Activated CD8-positive, alpha-beta T cell treated with anti-CD3 and anti-CD28 coated beads for 36 hours (primary cell): ENCODE data around the gene AIFM3. TPM values are rescaled to one million over a fixed set of nuclear protein-coding genes. Genes with fewer than 3 reads are reported as not detected.

ENCODE experiments used
- ATAC-seq: fragments of 200-7000 bp; cut with Tn5 transposase; one replicate; pipeline ENCODE4 v1.10.0; 2021; ENCODE audit warnings: mild to moderate bottlenecking, moderate library complexity
- CTCF ChIA-PET: fragments of 350-600 bp; sonication (Branson Sonifier 250); formaldehyde crosslinking; loops from one replicate; lab custom pipeline; 2021; ENCODE audit warnings: antibody characterized with exemption; lab: Charles Lee
- POLR2A ChIA-PET: fragments of 350-600 bp; sonication (Branson Sonifier 250); formaldehyde crosslinking; loops from one replicate; lab custom pipeline; 2021; ENCODE audit warnings: antibody characterized with exemption; lab: Charles Lee
- DNase-seq: peaks from one replicate; pipeline ENCODE4 v3.0.0-alpha.2; 2020
- H3K27ac Mint-ChIP-seq: one replicate; pipeline ENCODE4 v1.8.0; 2021; ENCODE audit warnings: mild to moderate bottlenecking, mixed read lengths
- H3K27me3 Mint-ChIP-seq: one replicate; pipeline ENCODE4 v1.8.0; 2021; ENCODE audit warnings: mixed read lengths
- H3K36me3 Mint-ChIP-seq: one replicate; pipeline ENCODE4 v1.8.0; 2021; ENCODE audit warnings: low read depth, mixed read lengths
- H3K4me1 Mint-ChIP-seq: one replicate; pipeline ENCODE4 v1.8.0; 2021; ENCODE audit warnings: low read depth, mixed read lengths
- H3K4me3 Mint-ChIP-seq: one replicate; pipeline ENCODE4 v1.8.0; 2021; ENCODE audit warnings: mild to moderate bottlenecking, moderate library complexity, mixed read lengths
- H3K9me3 Mint-ChIP-seq: one replicate; pipeline ENCODE4 v1.8.0; 2021; ENCODE audit warnings: mixed read lengths
- intact Hi-C: fragments of 100-400 bp; cut with micrococcal nuclease; formaldehyde crosslinking; loops from one replicate; pipeline ENCODE4 v1.10.0; 2022
- total RNA-seq, 2 experiments: library from RNA; stranded (reverse); gene quantifications; one replicate each; pipeline ENCODE4 v1.2.3, GENCODE V29; 2021
- TF ChIP-seq, protein P1 (sequence below): fragments of 200-600 bp; IDR thresholded peaks from one replicate; pipeline ENCODE4 v1.8.0; 2022; ENCODE audit warnings: antibody characterized with exemption, mild to moderate bottlenecking

The AIFM3 gene
- total RNA-seq, 2 experiments from 2014 or later: 0.25 to 0.40 TPM

DNA sequence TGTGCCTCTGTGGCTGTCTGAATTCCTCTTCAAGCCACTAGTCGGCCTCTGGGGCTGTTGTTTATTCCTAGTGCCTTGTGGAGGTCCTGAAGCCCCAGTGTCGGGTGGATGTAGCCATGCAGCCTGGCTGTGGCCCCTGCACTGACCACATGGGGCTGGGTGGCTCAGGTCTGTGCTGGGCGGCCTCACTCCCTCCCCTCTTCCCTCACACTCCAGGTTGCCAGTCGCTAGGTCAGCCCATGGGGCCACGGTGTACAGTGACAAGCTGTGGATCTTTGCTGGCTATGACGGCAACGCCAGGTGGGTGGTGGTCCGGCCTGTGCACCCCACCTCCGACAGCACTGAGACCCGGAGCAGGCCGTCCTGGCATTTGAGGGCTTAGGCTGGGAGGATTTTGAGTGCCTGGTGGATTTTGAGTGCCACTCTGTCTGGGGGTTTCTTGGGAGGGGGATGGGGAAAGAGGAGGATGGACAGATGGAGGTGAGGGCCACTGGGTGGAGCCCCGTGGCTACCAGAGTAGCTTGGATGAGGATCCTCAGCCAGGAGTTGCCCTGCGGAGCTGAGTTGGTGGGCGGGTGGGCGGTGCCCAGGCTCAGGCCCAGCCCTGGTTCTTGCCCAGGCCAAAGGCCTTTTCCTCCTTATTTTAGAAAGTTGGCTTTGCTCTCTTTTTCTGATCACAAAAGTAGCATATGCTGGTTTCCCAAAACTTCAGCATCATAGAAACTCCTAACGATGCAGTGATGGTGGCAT, 21.7 kb downstream of the AIFM3 start:
- Mint-ChIP-seq H3K27me3 (no peaks in the 10 kb centered on the region), H3K4me3 (no peak overlapping the region), H3K36me3 (peaks cover 18% of the 10 kb centered on the region), H3K27ac (no peak overlapping the region), H3K4me1 (peaks cover 9% of the 10 kb centered on the region), H3K9me3 (no peaks in the 10 kb centered on the region)
- DNase-seq: no peak
- intact Hi-C loops: no loop called here
- TF ChIP-seq, protein P1, sequence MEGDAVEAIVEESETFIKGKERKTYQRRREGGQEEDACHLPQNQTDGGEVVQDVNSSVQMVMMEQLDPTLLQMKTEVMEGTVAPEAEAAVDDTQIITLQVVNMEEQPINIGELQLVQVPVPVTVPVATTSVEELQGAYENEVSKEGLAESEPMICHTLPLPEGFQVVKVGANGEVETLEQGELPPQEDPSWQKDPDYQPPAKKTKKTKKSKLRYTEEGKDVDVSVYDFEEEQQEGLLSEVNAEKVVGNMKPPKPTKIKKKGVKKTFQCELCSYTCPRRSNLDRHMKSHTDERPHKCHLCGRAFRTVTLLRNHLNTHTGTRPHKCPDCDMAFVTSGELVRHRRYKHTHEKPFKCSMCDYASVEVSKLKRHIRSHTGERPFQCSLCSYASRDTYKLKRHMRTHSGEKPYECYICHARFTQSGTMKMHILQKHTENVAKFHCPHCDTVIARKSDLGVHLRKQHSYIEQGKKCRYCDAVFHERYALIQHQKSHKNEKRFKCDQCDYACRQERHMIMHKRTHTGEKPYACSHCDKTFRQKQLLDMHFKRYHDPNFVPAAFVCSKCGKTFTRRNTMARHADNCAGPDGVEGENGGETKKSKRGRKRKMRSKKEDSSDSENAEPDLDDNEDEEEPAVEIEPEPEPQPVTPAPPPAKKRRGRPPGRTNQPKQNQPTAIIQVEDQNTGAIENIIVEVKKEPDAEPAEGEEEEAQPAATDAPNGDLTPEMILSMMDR: no peak
- CTCF ChIA-PET: no interaction called here
- POLR2A ChIA-PET: interaction anchor here (1.6 to 4.6 kb wide), 2 partner anchors 11 to 14 kb away, joined by 3 to 26 read pairs; no protein-coding TSS in a partner anchor
- no peak for ATAC-seq

DNA sequence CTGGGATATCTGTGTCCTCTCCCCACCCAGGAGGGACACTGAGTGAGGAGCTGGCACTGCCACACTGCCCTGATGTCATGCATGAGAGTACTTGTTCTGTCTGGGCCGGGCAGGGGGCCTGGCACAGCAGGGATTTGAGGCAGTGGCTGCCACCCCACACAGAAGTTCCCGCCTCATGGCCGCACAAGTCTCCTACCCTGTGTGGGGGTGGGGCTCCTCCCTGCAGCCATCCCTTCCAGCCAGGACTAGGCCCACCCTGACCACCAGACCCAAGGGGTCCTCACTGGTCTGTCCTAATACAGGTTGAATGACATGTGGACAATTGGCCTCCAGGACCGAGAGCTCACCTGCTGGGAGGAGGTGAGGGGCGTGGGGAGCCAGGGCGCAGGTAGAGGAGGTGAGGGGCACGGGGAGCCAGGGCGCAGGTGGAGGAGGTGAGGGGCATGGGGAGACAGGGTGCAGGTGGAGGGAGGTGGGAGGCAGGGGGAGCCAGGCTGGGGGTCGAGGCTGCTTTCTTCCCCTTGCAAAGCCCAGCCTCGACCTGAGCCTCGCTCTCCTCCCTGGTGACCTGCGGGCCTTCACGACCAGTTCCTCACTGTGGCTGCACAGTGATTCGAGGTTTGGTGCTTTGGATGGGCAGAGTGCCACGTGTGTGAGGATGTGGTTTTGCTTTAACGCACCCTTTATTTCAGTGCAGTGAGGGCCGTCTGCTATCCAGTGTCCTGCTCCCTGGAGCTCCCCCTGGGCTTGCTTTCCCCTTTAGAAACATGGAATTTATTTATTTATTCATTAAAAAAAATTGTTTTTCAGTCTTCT, 22.5 kb downstream of the AIFM3 start:
- ChIA-PET POLR2A (interaction anchor here (4.6 kb wide), 1 partner anchor 11 kb away, joined by 26 read pairs; no protein-coding TSS in a partner anchor), CTCF (no interaction called here)
- Mint-ChIP-seq H3K36me3 (peaks cover 14% of the 10 kb centered on the region), H3K4me1 (peaks cover 2% of the 10 kb centered on the region), H3K27me3 (no peaks in the 10 kb centered on the region), H3K9me3 (no peaks in the 10 kb centered on the region), H3K27ac (no peak overlapping the region), H3K4me3 (no peak overlapping the region)
- TF ChIP-seq, protein P1: no peak
- intact Hi-C loops: no loop called here
- DNase-seq: no peak
- ATAC-seq: no peak

DNA sequence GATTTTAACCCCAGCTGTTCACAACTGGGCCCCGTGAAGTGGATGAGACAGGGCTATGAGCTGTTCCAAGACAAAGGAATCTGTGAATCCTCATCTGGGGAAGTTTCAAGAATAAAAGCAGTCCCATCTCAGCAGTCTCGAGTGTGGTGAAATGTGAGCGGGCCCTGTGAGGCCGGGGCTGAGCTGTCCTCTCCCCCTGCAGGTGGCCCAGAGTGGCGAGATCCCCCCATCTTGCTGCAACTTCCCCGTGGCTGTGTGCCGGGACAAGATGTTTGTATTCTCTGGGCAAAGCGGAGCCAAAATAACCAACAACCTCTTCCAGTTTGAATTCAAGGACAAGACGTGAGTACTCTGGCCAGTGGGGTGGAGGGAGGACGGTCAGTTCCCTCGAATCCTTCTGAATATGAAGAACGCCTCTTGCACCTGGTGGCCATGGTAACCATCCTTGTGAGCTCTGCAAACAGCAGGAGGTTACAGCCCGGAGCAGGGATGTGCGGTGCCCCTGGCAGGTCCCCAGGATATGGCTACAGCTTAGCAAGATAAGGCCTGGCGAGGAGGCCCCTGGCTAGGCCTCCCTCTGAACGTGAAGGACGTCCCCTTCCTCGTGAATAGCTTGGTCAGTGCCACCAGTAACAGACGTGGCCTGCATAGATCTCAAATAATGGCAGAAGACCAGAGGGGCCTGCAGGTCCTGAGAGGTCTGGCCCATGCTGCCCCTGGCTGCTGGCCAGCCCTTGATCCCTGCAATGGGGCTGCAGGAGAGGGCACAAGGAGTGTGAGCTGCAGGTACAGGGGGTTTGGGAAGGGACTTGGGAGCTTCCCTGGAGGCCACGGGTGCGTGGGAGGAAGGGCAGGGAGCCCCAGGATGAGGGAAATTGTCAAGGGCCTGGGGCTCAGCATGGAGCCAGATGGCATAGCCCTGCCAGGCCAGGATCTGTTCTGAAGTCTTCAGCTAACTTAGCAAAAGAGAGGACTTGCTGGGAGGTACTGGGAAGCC, 23.4 kb downstream of the AIFM3 start:
- TF ChIP-seq, protein P1: no peak
- Mint-ChIP-seq H3K27ac (no peak overlapping the region), H3K36me3 (peaks cover 14% of the 10 kb centered on the region), H3K27me3 (no peaks in the 10 kb centered on the region), H3K4me3 (no peak overlapping the region), H3K9me3 (no peaks in the 10 kb centered on the region), H3K4me1 (peaks cover 2% of the 10 kb centered on the region)
- intact Hi-C loops: no loop called here
- ATAC-seq (no peak), DNase-seq (no peak)
- ChIA-PET POLR2A (interaction anchor here (0.7 to 4.6 kb wide), 4 partner anchors 8 to 35 kb away, joined by 3 to 26 read pairs (median 4); partner anchors contain the start of gene LZTR1), CTCF (no interaction called here)

DNA sequence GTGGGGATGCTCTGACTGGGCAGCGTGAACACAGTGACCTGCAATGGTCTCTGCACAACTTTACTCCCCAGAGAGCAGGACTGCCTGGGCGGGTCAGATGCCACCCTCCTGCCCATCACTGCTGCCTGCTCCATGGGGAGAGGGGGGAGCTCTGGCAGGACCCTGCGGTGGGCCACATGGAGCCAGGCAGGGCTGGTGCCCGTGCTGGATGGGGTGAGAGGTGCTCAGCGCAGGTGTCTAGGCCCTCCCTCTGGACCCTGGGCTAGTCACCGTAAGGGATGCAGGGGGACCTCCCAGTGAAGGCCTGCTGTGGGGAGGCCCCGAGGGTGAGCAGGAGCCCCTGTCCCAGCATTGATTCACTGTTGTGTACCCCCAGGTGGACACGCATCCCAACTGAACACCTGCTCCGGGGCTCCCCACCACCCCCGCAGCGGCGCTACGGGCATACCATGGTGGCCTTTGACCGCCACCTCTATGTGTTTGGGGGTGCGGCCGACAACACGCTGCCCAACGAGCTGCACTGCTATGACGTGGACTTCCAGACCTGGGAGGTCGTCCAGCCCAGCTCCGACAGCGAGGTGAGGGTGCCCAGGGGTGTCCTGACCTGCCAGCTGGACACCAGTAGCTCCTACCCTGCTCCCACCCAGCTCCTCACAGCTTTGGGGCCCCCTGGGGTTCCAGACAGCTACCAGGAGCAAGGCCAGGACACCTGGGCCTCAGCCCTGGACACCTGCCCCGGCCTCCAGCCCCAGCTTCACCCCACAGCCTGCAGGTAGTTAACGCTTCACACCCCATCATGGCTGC, 24.4 kb downstream of the AIFM3 start:
- Mint-ChIP-seq H3K4me1 (peaks cover 2% of the 10 kb centered on the region), H3K27me3 (no peaks in the 10 kb centered on the region), H3K27ac (no peak overlapping the region), H3K4me3 (no peak overlapping the region), H3K36me3 (peaks cover 12% of the 10 kb centered on the region), H3K9me3 (no peaks in the 10 kb centered on the region)
- DNase-seq (no peak), ATAC-seq (no peak)
- CTCF ChIA-PET: no interaction called here
- POLR2A ChIA-PET: interaction anchor here (0.7 to 4.6 kb wide), 5 partner anchors 9 to 48 kb away, joined by 3 to 26 read pairs (median 3); partner anchors contain the start of gene LZTR1
- TF ChIP-seq, protein P1: no peak
- intact Hi-C loops: no loop called here
